Stomach (tissue), 9 donors: Measurements from ENCODE around the gene BCAS3. TPM values are rescaled to one million over a fixed set of nuclear protein-coding genes. Genes with fewer than 3 reads are reported as not detected.

Source experiments
- DNase-seq, 2 donors: peaks; one replicate each; pipeline versions ENCODE4 v3.0.0 to v3.0.0-alpha.2; 2013 to 2019
- H3K27ac ChIP-seq, 5 donors: fragments of 200-600 bp in 4 of 5; sonication (generic) in 4 of 5; one replicate each; pipeline ENCODE4 v1.5.1; 2013 to 2019; ENCODE audit warnings: mild to moderate bottlenecking in 1 of 5, moderate library complexity in 1 of 5
- H3K27me3 ChIP-seq, 3 donors: fragments of 200-600 bp; sonication (generic); one replicate each; pipeline ENCODE4 v1.5.1; 2017 to 2019; ENCODE audit warnings: mixed run types in 1 of 3
- H3K36me3 ChIP-seq, 4 donors: fragments of 200-600 bp; sonication (generic); 1 replicate in 3 of 4; 2 replicates in 1 of 4; pipeline ENCODE4 v1.5.1; 2016 to 2019
- H3K4me1 ChIP-seq, 4 donors: fragments of 200-600 bp; sonication (generic); one replicate each; pipeline ENCODE4 v1.5.1; 2016 to 2019
- H3K4me3 ChIP-seq, 4 donors: fragments of 200-600 bp; sonication (generic) in 3 of 4; one replicate each; pipeline ENCODE4 v1.5.1; 2016 to 2019; ENCODE audit warnings: mild to moderate bottlenecking in 1 of 4
- H3K9me3 ChIP-seq, 4 donors: fragments of 200-600 bp; sonication (generic); one replicate each; pipeline ENCODE4 v1.5.1; 2016 to 2019
- EP300 ChIP-seq: sonication (generic); formaldehyde crosslinking; IDR thresholded peaks from one replicate; pipeline ENCODE4 v1.6.1; 2017; ENCODE audit warnings: antibody characterized with exemption
- POLR2A ChIP-seq, 4 donors: fragments of 450-650 bp; IDR thresholded peaks; one replicate each; pipeline ENCODE4 v1.6.1; 2016; ENCODE audit warnings: antibody characterized with exemption in 4 of 4, control low read depth in 2 of 4, mild to moderate bottlenecking in 1 of 4, moderate library complexity in 1 of 4
- POLR2AphosphoS5 ChIP-seq, 3 donors: sonication (generic); formaldehyde crosslinking; IDR thresholded peaks; one replicate each; pipeline ENCODE4 v1.6.1; 2016; ENCODE audit warnings: antibody characterized with exemption in 3 of 3
- WGBS, 5 donors: extraction: QIAGEN DNeasy Blood & Tissue Kit in 3 of 5; methylation state at CpG; one replicate each; pipeline versions ENCODE4 v1.1.5 to v1.1.7; 2013 to 2018; 5-methylcytosine and 5-hydroxymethylcytosine counted together
- intact Hi-C: fragments of 100-400 bp; cut with DNase I; formaldehyde crosslinking; loops from one replicate; pipeline ENCODE4 v1.15.1; 2023; ENCODE audit warnings: low total_unique reads
- polyA plus RNA-seq, 3 donors: library from polyadenylated mRNA; stranded (reverse); fragments of 200-250 nt; gene quantifications; one replicate each; pipeline ENCODE4 v1.2.3, GENCODE V29; 2013
- total RNA-seq, 5 donors: library from RNA; depleted of rRNA; stranded (reverse); fragments of >200 nt; gene quantifications; one replicate each; pipeline versions ENCODE4 v1.1.0 to v1.2.3, GENCODE V29; 2014 to 2016
- TF ChIP-seq, protein P1 (sequence below), 7 experiments: fragments of 450-650 bp in 4 of 7; fragments of 200-600 bp in 3 of 7; sonication (generic) in 3 of 7; IDR thresholded peaks; one replicate each; pipeline ENCODE4 v1.5.1; 2016 to 2019; ENCODE audit warnings: antibody characterized with exemption in 7 of 7, control low read depth in 2 of 7, mild to moderate bottlenecking in 1 of 7
- donor health status: healthy with polysubstance abuse.
- donor health status: Bipolar disorder and iron deficiency.
- donor health status: healthy.

BCAS3 gene
- total and polyA plus RNA-seq, 8 donors: 4.9 to 150 (median 25.3) TPM

DNA sequence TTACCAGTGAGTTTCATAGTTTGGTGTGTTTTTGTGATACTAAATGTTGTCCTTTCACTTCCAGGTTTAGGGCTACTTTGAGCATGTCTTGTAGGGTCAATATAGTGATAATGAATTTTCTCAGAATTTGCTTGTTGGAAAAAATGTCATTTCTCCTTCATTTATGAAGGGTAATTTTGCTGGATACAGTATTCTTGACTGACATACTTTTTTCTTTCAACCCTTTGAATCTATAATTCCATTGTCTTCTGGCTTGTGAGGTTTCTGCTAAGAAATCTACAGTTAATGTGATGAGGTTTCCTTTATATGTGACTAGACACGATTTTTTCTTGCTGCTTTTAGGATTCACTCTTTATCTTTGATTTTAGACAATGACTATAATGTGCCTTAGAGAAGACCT lies 219.3 kb downstream of the BCAS3 start:
- WGBS, 5 donors: 91 to 100% (median 96%) methylated on average over 1 of the region's 1 CpG
- H3K36me3 ChIP-seq: no peaks in the 10 kb centered on the region
- no peaks in the 10 kb centered on the region for H3K4me1 ChIP-seq
- H3K4me3 ChIP-seq: no peak overlapping the region
- no peak for DNase-seq
- peaks cover 7 to 27% (median 15%) of the 10 kb centered on the region in 4 donors for H3K9me3 ChIP-seq
- intact Hi-C loops: no loop called here
- TF ChIP-seq POLR2AphosphoS5 (IDR thresholded peaks at IDR 0.05) (no peak), POLR2A (IDR thresholded peaks at IDR 0.05) (no peak), EP300 (no peak)
- TF ChIP-seq, protein P1, sequence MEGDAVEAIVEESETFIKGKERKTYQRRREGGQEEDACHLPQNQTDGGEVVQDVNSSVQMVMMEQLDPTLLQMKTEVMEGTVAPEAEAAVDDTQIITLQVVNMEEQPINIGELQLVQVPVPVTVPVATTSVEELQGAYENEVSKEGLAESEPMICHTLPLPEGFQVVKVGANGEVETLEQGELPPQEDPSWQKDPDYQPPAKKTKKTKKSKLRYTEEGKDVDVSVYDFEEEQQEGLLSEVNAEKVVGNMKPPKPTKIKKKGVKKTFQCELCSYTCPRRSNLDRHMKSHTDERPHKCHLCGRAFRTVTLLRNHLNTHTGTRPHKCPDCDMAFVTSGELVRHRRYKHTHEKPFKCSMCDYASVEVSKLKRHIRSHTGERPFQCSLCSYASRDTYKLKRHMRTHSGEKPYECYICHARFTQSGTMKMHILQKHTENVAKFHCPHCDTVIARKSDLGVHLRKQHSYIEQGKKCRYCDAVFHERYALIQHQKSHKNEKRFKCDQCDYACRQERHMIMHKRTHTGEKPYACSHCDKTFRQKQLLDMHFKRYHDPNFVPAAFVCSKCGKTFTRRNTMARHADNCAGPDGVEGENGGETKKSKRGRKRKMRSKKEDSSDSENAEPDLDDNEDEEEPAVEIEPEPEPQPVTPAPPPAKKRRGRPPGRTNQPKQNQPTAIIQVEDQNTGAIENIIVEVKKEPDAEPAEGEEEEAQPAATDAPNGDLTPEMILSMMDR (IDR thresholded peaks at IDR 0.05): no peak
- no peaks in the 10 kb centered on the region for H3K27me3 ChIP-seq
- no peak overlapping the region for H3K27ac ChIP-seq

DNA sequence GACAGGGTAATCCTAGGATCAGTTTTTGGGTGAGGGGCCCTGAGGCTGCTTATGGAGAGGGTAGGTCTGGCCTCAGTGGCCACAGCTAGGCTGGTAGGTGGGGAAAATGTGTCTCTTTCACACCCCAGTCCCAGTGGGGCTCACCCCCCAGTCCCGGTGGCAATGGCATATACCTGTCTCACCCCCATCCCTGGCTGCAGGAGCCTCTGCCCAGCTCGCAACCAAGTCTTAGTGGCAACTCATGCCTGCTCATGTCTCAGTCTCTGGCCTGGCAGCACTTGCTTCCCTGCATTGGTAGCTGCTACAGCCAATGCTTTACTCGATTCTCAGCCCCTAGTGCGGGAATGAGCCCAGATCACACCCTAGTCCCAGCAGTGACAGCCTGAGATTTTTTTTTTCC lies 221.5 kb downstream of the BCAS3 start:
- Histone ChIP-seq H3K9me3 (peaks cover 7 to 19% (median 15%) of the 10 kb centered on the region in 4 donors), H3K36me3 (peaks cover 0 to 5% (median 3%) of the 10 kb centered on the region in 4 donors), H3K4me1 (no peaks in the 10 kb centered on the region), H3K27me3 (no peaks in the 10 kb centered on the region), H3K27ac (no peak overlapping the region), H3K4me3 (no peak overlapping the region)
- intact Hi-C loops: no loop called here
- DNase-seq: no peak
- WGBS, 5 donors: 96 to 100% (median 98%) methylated on average over 3 to 4 of the region's 4 CpGs
- TF ChIP-seq, protein P1 (IDR thresholded peaks at IDR 0.05): no peak

DNA sequence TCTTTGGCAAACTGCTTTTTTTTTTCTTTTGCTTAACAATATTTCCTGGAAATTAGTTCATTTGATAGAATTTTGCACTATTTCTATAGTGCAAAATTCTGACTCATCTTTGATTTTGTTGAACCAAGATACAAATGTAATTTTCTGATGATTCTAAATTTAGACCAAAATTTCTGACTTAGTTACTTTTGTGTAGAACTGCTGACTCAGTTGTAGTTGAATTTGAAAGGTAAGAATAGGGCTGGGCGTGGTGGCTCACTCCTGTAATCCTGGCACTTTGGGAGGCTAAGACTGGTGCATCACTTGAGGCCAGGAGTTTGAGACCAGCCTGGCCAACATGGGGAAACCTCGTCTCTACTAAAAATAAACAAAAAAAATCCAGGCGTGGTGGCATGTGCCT lies 223.0 kb downstream of the BCAS3 start:
- 77 to 88% (median 81%) methylated on average over 3 of the region's 3 CpGs for WGBS, 5 donors
- Histone ChIP-seq H3K36me3 (peaks cover 0 to 5% (median 3%) of the 10 kb centered on the region in 4 donors), H3K9me3 (peaks cover 7 to 19% (median 15%) of the 10 kb centered on the region in 4 donors), H3K27me3 (no peaks in the 10 kb centered on the region), H3K4me1 (no peaks in the 10 kb centered on the region), H3K27ac (no peak overlapping the region), H3K4me3 (no peak overlapping the region)
- no peak for DNase-seq
- intact Hi-C loops: no loop called here
- TF ChIP-seq, protein P1 (IDR thresholded peaks at IDR 0.05): no peak
- TF ChIP-seq EP300: no peak

DNA sequence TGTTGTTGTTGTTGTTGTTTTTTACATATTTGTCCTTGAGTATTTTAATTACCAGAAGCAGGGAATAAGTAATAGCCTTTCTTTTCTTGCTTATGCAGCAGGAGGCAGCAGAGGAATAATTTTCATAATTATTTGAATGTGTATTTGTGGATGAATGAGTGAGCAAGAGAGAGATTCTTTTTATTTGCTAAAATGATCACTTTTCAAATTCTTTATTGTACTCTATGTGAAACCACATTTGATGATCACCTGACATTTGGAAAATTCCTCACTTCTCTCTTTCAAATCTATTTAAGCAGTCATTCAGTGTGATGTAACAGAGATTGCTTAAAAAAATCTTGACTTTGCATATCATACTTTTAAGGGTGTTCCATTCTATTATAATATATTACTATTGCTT lies 223.6 kb downstream of the BCAS3 start:
- H3K27me3 ChIP-seq: no peaks in the 10 kb centered on the region
- TF ChIP-seq POLR2AphosphoS5 (IDR thresholded peaks at IDR 0.05) (no peak), POLR2A (IDR thresholded peaks at IDR 0.05) (no peak)
- H3K4me1 ChIP-seq: no peaks in the 10 kb centered on the region
- H3K9me3 ChIP-seq: peaks cover 7 to 14% (median 11%) of the 10 kb centered on the region in 4 donors
- H3K27ac ChIP-seq: peak overlapping the region in 1 of 5 donors; percentile 56
- intact Hi-C loops: no loop called here
- H3K4me3 ChIP-seq: no peak overlapping the region
- peaks cover 0 to 5% (median 3%) of the 10 kb centered on the region in 4 donors for H3K36me3 ChIP-seq
- DNase-seq: no peak

DNA sequence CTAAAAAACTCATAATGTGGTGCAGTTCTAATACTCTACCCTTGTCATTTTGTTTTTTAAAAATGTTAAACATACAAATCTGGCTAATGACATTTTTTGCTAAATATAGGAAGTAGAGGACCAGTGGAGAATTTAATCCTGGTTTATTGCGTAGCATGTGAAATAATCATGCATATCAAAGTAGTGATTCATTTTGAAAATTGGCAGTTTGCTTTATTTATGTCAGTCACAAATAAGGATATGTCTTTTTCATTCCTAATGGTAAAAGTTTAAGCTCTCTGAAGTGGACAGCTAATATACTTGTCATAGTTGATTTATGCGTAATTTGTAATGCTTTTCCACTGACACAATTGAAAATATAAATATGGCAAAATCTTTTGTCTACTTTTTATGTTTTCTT lies 224.2 kb downstream of the BCAS3 start:
- Histone ChIP-seq H3K4me3 (no peak overlapping the region), H3K4me1 (no peaks in the 10 kb centered on the region), H3K36me3 (peaks cover 0 to 5% (median 3%) of the 10 kb centered on the region in 4 donors), H3K9me3 (peaks cover 4 to 12% (median 7%) of the 10 kb centered on the region in 4 donors), H3K27me3 (no peaks in the 10 kb centered on the region), H3K27ac (peak overlapping the region in 2 of 5 donors; percentile 8 to 56)
- no peak for DNase-seq
- no peak for TF ChIP-seq POLR2A (IDR thresholded peaks at IDR 0.05)
- TF ChIP-seq EP300: no peak
- no peak for TF ChIP-seq POLR2AphosphoS5 (IDR thresholded peaks at IDR 0.05)
- TF ChIP-seq, protein P1 (IDR thresholded peaks at IDR 0.05): no peak
- intact Hi-C loops: no loop called here
- WGBS, 5 donors: 75 to 88% (median 80%) methylated on average over 2 of the region's 2 CpGs
